Transverse colon (tissue), 4 donors: ENCODE data around the gene NFIC.

Experiments used
- CTCF ChIP-seq, 5 experiments: fragments of 200-600 bp in 3 of 5; fragments of 450-650 bp in 2 of 5; sonication (generic) in 3 of 5; IDR thresholded peaks; 1 replicate in 2 of 5; 2 replicates in 3 of 5; pipeline ENCODE4 v1.5.1; 2016 to 2017; ENCODE audit warnings: antibody characterized with exemption in 5 of 5, inconsistent platforms in 3 of 5, mild to moderate bottlenecking in 2 of 5, moderate library complexity in 1 of 5
- POLR2AphosphoS5 ChIP-seq, 3 donors: sonication (generic); formaldehyde crosslinking; IDR thresholded peaks; one replicate each; pipeline ENCODE4 v1.6.1; 2016; ENCODE audit warnings: antibody characterized with exemption in 3 of 3

- TF ChIP-seq CTCF (IDR thresholded peaks at IDR 0.05) (no peak), POLR2AphosphoS5 (IDR thresholded peaks at IDR 0.05) (no peak)
Measured at GRCh38 chr19:3493651-3494050, 127.3 kb downstream of the NFIC start.
